Measurements from ENCODE around the gene TDRD7.

TDRD7 gene

GRCh38 chr9:97382099-97382718, 29.7 kb upstream of the TDRD7 start:
- no peak overlapping the region for H3K4me3 Mint-ChIP-seq
- no peak overlapping the region for H3K27ac Mint-ChIP-seq
- peaks cover 14% of the 10 kb centered on the region for H3K4me1 Mint-ChIP-seq
- H3K36me3 Mint-ChIP-seq: no peaks in the 10 kb centered on the region
- DNase-seq (ENCODE audit: low spot score in 2 of 2): no peak
- H3K9me3 Mint-ChIP-seq: no peaks in the 10 kb centered on the region
- no peak for ATAC-seq

GRCh38 chr9:97384406-97385262, 27.3 kb upstream of the TDRD7 start:
- H3K27ac Mint-ChIP-seq: no peak overlapping the region
- H3K4me3 Mint-ChIP-seq: no peak overlapping the region
- peaks cover 38% of the 10 kb centered on the region for H3K4me1 Mint-ChIP-seq
- no peaks in the 10 kb centered on the region for H3K9me3 Mint-ChIP-seq
- H3K36me3 Mint-ChIP-seq: no peaks in the 10 kb centered on the region
- DNase-seq (ENCODE audit: low spot score in 2 of 2) (no peak), ATAC-seq (no peak)

- Mint-ChIP-seq H3K36me3 (no peaks in the 10 kb centered on the region), H3K9me3 (no peaks in the 10 kb centered on the region), H3K4me3 (no peak overlapping the region), H3K27ac (no peak overlapping the region), H3K4me1 (peaks cover 42% of the 10 kb centered on the region)
- no peak for ATAC-seq
- no peak for DNase-seq (ENCODE audit: low spot score in 2 of 2)
Measured at GRCh38 chr9:97385626-97386264, 26.2 kb upstream of the TDRD7 start.

DNA sequence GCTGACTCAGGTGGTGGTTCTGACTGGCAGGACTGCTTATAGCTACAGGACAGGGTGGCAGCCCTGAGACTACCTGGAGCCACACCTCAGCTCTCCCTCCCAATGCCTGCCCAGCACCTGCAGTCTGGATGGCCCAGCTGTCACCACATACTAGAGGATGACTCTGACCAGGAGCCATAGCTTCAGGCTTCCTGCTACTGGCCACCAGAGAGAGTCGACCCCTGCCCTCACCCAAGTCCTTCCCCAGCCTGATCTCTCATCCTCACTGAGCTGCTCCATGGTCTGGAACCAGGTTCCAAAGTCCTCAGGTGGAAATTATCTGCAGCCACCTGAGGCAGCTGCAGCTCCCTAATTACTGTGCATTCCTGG, 25.6 kb upstream of the TDRD7 start:
- Mint-ChIP-seq H3K36me3 (no peaks in the 10 kb centered on the region), H3K27ac (no peak overlapping the region), H3K4me1 (peaks cover 42% of the 10 kb centered on the region), H3K9me3 (no peaks in the 10 kb centered on the region), H3K4me3 (no peak overlapping the region)
- DNase-seq (ENCODE audit: low spot score in 2 of 2) (no peak), ATAC-seq (no peak)

DNA sequence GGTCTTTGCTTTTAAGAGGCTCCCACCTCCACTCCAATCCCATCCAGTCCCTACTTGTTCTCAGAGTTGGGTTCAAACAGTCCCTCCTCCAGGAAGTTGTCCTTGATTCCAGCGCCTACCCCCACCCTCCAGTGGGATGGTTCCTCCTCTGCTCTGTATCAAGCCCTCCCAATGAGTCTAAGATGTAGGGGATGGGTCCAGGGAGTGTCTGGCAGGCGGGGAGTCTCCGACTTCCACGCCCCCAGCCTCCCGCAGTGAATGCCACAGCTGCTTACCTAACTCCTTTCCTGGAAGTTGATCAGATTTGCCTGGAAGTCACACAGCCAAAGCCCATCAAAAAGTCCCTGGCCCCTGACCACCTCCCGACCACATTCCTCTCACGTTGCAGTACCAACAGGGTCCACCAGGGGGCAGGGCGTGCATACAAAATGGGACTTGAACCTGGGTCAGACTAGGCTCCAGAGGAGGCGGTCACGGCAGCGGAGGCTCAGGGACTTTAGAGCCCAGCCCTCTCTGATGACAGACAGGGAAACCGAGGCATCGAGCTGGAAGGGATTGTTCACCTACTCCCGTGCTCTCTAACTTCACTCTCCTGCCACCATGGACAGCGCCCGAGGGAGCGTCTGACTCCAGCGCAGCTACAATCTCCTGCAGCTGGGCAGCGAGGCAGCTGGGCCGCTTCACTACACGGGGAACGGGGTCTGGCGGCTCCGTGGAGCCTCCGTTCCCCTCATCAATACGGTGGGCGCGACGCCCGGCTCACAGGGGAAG, 25.0 kb upstream of the TDRD7 start:
- Mint-ChIP-seq H3K36me3 (no peaks in the 10 kb centered on the region), H3K4me3 (peak overlapping the region; percentile 27), H3K4me1 (peaks cover 42% of the 10 kb centered on the region), H3K27ac (no peak overlapping the region), H3K9me3 (no peaks in the 10 kb centered on the region)
- DNase-seq (ENCODE audit: low spot score in 2 of 2) (peak; percentile 85 to 96), ATAC-seq (peak; percentile 81)

DNA sequence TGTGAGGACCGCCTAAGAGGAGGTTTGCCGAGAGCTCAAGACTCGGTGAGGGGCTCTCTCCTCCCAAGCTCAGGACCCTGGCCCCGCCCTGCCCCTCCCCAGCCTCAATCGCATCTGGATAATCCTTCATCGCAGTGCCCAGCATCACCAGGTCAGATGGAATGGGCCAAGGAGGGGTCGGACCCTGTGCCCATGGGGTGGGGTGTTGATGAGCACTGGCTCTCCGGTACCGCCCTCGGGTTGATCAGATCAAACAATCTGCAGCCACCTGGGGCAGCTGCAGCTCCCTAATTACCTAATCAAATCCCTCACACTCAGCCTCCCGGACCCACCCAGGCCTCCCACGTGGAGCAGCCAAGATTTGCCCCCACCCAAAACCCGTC, 24.4 kb upstream of the TDRD7 start:
- ATAC-seq (no peak), DNase-seq (ENCODE audit: low spot score in 2 of 2) (no peak)
- Mint-ChIP-seq H3K4me3 (peak overlapping the region; percentile 27), H3K27ac (no peak overlapping the region), H3K4me1 (peaks cover 42% of the 10 kb centered on the region), H3K36me3 (no peaks in the 10 kb centered on the region), H3K9me3 (no peaks in the 10 kb centered on the region)

DNA sequence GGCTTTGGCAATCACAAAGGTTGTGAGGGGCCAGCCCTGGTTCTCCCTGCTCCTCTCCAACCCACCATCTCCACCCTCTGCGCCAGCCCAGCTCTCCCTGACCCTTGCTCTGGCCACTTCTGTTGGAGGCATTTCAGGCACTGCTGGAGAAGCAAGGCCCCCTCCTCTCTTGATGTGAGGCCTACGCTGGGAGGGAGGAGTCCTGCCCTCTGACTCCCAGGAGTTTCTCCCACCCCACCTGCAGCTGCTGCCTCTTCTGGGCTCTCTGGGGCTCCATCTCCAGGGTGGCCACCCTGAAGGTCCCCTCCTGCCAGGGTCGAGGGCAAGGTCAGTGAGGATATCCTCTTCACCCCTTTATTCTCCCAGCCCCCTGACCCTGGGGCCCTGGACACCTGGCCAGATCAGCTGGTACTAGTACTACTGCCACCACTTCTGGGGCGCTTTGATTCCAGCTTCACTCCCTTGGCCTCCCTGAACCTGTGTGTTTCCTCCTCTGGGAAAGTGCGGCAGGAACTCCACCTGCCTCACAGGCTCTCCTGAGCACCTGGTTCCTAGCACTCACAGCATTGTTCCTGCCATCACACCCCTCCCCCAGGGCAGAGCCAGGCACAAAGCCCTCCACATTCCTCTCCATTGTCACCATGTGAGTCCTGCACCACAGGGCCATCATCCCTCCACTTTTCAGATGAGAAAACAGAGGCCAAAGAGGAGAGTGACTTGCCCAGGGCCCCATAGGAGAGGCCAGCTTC, 23.8 kb upstream of the TDRD7 start:
- DNase-seq (ENCODE audit: low spot score in 2 of 2): peak in 1 of 2 donors; percentile 51
- peaks cover 42% of the 10 kb centered on the region for H3K4me1 Mint-ChIP-seq
- no peaks in the 10 kb centered on the region for H3K36me3 Mint-ChIP-seq
- no peak for ATAC-seq
- H3K9me3 Mint-ChIP-seq: no peaks in the 10 kb centered on the region
- H3K4me3 Mint-ChIP-seq: peak overlapping the region; percentile 49
- peak overlapping the region; percentile 72 for H3K27ac Mint-ChIP-seq

DNA sequence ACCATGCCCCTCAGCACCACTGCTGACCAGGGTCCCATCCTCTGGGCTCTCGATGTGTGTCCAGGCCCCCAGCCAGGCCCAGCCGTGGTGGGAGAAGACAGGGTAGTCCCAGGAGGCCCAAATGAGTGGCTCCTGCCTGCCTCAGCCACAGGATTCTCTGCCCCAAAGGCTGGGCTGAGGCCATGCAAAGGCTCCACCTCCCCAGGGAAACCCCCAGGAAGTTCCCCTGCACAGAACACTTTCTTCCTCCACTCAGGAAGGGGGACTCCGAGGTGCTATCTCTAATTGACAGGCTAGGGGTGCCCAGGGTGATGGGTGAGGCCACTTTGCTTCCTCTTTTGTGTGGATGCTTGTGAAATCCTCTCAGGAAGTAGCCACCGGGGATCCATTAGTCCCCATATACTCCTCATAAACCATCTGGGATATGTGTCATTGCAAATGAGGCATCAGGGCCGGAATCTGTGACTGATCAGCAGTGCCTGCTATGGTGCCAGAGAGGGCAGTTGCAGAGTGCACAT, 23.1 kb upstream of the TDRD7 start:
- H3K4me3 Mint-ChIP-seq: peak overlapping the region; percentile 49
- DNase-seq (ENCODE audit: low spot score in 2 of 2): peak; percentile 35 to 79
- peak; percentile 82 for ATAC-seq
- H3K27ac Mint-ChIP-seq: peak overlapping the region; percentile 72
- peaks cover 42% of the 10 kb centered on the region for H3K4me1 Mint-ChIP-seq
- no peaks in the 10 kb centered on the region for H3K36me3 Mint-ChIP-seq
- no peaks in the 10 kb centered on the region for H3K9me3 Mint-ChIP-seq

DNA sequence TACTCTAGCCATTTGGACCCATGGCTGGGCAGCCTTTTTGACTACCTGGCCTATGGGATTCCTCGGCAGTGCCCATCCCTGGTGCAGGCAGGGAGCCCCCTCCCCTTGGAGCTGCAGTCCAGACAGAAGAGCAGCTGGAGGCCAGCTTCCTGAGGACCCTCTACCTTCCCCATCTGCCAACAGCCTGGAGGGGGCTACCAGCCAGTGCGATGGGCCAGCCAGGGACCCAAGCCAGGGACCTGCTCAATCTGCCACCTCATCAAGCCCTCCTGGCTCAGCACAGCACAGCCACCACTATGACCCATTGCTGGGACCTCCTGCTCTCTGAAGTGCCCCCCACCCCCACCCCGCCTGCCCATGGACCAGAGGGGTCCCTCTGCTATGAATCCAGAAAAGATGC, 22.6 kb upstream of the TDRD7 start:
- peak overlapping the region; percentile 72 for H3K27ac Mint-ChIP-seq
- H3K4me3 Mint-ChIP-seq: peak overlapping the region; percentile 49
- no peak for DNase-seq (ENCODE audit: low spot score in 2 of 2)
- H3K9me3 Mint-ChIP-seq: no peaks in the 10 kb centered on the region
- H3K36me3 Mint-ChIP-seq: no peaks in the 10 kb centered on the region
- no peak for ATAC-seq
- peaks cover 42% of the 10 kb centered on the region for H3K4me1 Mint-ChIP-seq

GRCh38 chr9:97390791-97391406, 21.0 kb upstream of the TDRD7 start:
- no peak overlapping the region for H3K27ac Mint-ChIP-seq
- H3K9me3 Mint-ChIP-seq: no peaks in the 10 kb centered on the region
- H3K36me3 Mint-ChIP-seq: no peaks in the 10 kb centered on the region
- H3K4me1 Mint-ChIP-seq: peaks cover 39% of the 10 kb centered on the region
- H3K4me3 Mint-ChIP-seq: no peak overlapping the region
- no peak for DNase-seq (ENCODE audit: low spot score in 2 of 2)
- ATAC-seq: no peak

DNA sequence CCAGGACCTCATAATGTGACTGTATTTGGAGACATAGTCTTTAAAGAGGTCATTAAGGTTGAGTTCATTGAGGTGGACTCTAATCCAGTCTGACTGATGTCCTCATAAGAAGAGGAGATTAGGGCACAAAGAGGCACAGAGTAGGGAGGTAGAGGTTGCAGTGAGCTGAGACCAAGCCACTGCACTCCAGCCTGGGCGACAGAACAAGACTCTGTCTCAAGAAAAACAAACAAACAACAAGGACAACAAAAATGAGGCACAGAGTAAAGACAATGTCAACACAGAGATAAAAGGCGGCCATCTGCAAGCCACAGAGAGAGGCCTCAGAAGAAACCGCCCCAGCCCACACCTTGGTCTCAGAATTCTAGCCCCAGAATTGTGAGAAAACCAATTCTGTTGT, 17.0 kb upstream of the TDRD7 start:
- H3K9me3 Mint-ChIP-seq: no peaks in the 10 kb centered on the region
- ATAC-seq: no peak
- no peak for DNase-seq (ENCODE audit: low spot score in 2 of 2)
- no peak overlapping the region for H3K4me3 Mint-ChIP-seq
- peaks cover 28% of the 10 kb centered on the region for H3K4me1 Mint-ChIP-seq
- H3K36me3 Mint-ChIP-seq: no peaks in the 10 kb centered on the region
- H3K27ac Mint-ChIP-seq: no peak overlapping the region

GRCh38 chr9:97395745-97396144, 16.2 kb upstream of the TDRD7 start:
- no peak overlapping the region for H3K27ac Mint-ChIP-seq
- DNase-seq (ENCODE audit: low spot score in 2 of 2) (no peak), ATAC-seq (no peak)
- peaks cover 27% of the 10 kb centered on the region for H3K4me1 Mint-ChIP-seq
- H3K36me3 Mint-ChIP-seq: no peaks in the 10 kb centered on the region
- H3K9me3 Mint-ChIP-seq: no peaks in the 10 kb centered on the region
- no peak overlapping the region for H3K4me3 Mint-ChIP-seq

DNA sequence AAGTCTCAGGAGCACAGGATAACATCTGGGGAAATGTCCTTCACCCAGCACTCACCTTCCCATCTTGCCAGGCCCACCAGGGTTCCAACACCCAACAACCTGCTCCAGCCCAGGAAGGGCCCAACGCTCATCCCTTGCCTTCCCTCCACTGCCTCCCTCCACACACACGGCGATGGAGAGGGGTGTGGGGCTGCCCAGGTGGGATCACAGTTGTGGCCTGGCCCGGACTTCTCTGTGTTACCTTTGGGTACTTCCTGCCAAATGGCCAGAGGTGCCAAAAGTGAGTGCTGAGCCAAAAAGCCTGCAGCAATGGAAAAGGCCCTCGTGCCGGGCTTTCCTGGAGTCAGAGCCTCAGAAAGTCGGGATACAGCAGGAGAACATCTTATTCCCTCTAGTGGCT, 15.6 kb upstream of the TDRD7 start:
- H3K4me1 Mint-ChIP-seq: peaks cover 27% of the 10 kb centered on the region
- no peaks in the 10 kb centered on the region for H3K36me3 Mint-ChIP-seq
- ATAC-seq (no peak), DNase-seq (ENCODE audit: low spot score in 2 of 2) (no peak)
- H3K4me3 Mint-ChIP-seq: no peak overlapping the region
- H3K9me3 Mint-ChIP-seq: no peaks in the 10 kb centered on the region
- no peak overlapping the region for H3K27ac Mint-ChIP-seq

- peak in 1 of 2 donors; percentile 78 for DNase-seq (ENCODE audit: low spot score in 2 of 2)
Measured at GRCh38 chr9:97397220-97397619, 14.7 kb upstream of the TDRD7 start.

More at GRCh38 chr9:97397220-97397619, 14.7 kb upstream of the TDRD7 start:
- Mint-ChIP-seq H3K36me3 (no peaks in the 10 kb centered on the region), H3K27ac (peak overlapping the region; percentile 48), H3K4me1 (peaks cover 27% of the 10 kb centered on the region), H3K9me3 (no peaks in the 10 kb centered on the region), H3K4me3 (no peak overlapping the region)
- peak; percentile 98 for ATAC-seq
